HepG2 (cell line): ENCODE results near the gene ASXL1. TPM values are rescaled to one million over a fixed set of nuclear protein-coding genes. Genes with fewer than 3 reads are reported as not detected.
A peak's percentile ranks its signal among the peaks of the same experiment; 100 is the strongest.

Experiments used
- FOXJ3 ChIP-seq: sonication (generic); formaldehyde crosslinking; IDR thresholded peaks from 2 replicates; pipeline ENCODE4 v1.4.0; 2020; ENCODE audit warnings: missing genetic modification reagents, mild to moderate bottlenecking, borderline replicate concordance
- KLF12 ChIP-seq: sonication (generic); formaldehyde crosslinking; IDR thresholded peaks from 2 replicates; pipeline ENCODE4 v1.4.0; 2020; ENCODE audit warnings: missing genetic modification reagents, borderline replicate concordance
- MIER3 ChIP-seq: IDR thresholded peaks from 2 replicates; pipeline ENCODE4 v1.6.1; 2016; ENCODE audit warnings: missing compliant biosample characterization, borderline replicate concordance
- ZFP62 ChIP-seq: sonication (generic); formaldehyde crosslinking; IDR thresholded peaks from 2 replicates; pipeline ENCODE4 v1.4.0; 2020; ENCODE audit warnings: missing genetic modification reagents
- ZNF484 ChIP-seq: sonication (generic); formaldehyde crosslinking; IDR thresholded peaks from 2 replicates; pipeline ENCODE4 v1.5.1; 2020; ENCODE audit warnings: mild to moderate bottlenecking, low read depth, missing genetic modification reagents, borderline replicate concordance
- ZNF589 ChIP-seq: sonication (generic); formaldehyde crosslinking; conservative IDR thresholded peaks from 2 replicates; pipeline ENCODE4 v1.8.0; 2022; ENCODE audit warnings: mild to moderate bottlenecking, moderate library complexity, missing genetic modification reagents
- ZNF768 ChIP-seq: sonication (generic); formaldehyde crosslinking; IDR thresholded peaks from 2 replicates; pipeline ENCODE4 v1.4.0; 2020; ENCODE audit warnings: missing genetic modification reagents
- polyA plus RNA-seq, 8 experiments: library from polyadenylated mRNA; depleted of rRNA in 3 of 8; stranded (reverse) in 7 of 8; unstranded in 1 of 8; fragments of >200 nt; fragmentation: Illumina TruSeq in 4 of 8; extraction: Trizol in 4 of 8; gene quantifications; 2 replicates each; pipeline versions ENCODE4 v1.2.1 to v1.2.3, GENCODE V29; 2011 to 2016; ENCODE audit warnings: low read depth in 4 of 8, missing spikeins in 1 of 8, mixed read lengths in 1 of 8; ENCODE audit not compliant: insufficient read depth in 1 of 8
- total RNA-seq, 5 experiments: library from RNA; depleted of rRNA; stranded (reverse); fragments of >200 nt; fragmentation: Illumina TruSeq; extraction: Trizol; gene quantifications; 2 replicates each; pipeline ENCODE4 v1.2.3, GENCODE V29; 2016; ENCODE audit warnings: low read depth in 1 of 5
- TF ChIP-seq, protein P1 (sequence below): sonication (generic); formaldehyde crosslinking; IDR thresholded peaks from 2 replicates; pipeline ENCODE4 v1.8.1; 2022; ENCODE audit warnings: low read depth, mild to moderate bottlenecking, missing genetic modification reagents
- TF ChIP-seq, protein P2 (sequence below): sonication (generic); formaldehyde crosslinking; IDR thresholded peaks from 2 replicates; pipeline ENCODE4 v1.8.0; 2022; ENCODE audit warnings: missing genetic modification reagents, low read depth, mild to moderate bottlenecking, borderline replicate concordance
- TF ChIP-seq, protein P3 (sequence below): sonication (generic); formaldehyde crosslinking; IDR thresholded peaks from 2 replicates; pipeline ENCODE4 v1.4.0; 2020; ENCODE audit warnings: missing genetic modification reagents
- TF ChIP-seq, protein P4 (sequence below): sonication (generic); IDR thresholded peaks from 2 replicates; pipeline ENCODE4 v1.6.1; 2016; ENCODE audit warnings: low read depth, borderline replicate concordance
- TF ChIP-seq, protein P5 (sequence below): sonication (generic); formaldehyde crosslinking; IDR thresholded peaks from 2 replicates; pipeline ENCODE4 v1.4.0; 2020; ENCODE audit warnings: missing genetic modification reagents
- TF ChIP-seq, protein P6 (sequence below): sonication (generic); formaldehyde crosslinking; IDR thresholded peaks from 2 replicates; pipeline ENCODE4 v1.5.0; 2020; ENCODE audit warnings: missing genetic modification reagents
- TF ChIP-seq, protein P7 (sequence below): IDR thresholded peaks from 2 replicates; pipeline ENCODE4 v1.6.1; 2016; ENCODE audit warnings: missing compliant biosample characterization, missing genetic modification reagents, borderline replicate concordance

Gene ASXL1
- total and polyA plus RNA-seq, 2 of the 13 experiments (the other 11 are each of a cell fraction or from before 2014, with no cell fraction given), result 62.1 to 74.8 TPM

DNA sequence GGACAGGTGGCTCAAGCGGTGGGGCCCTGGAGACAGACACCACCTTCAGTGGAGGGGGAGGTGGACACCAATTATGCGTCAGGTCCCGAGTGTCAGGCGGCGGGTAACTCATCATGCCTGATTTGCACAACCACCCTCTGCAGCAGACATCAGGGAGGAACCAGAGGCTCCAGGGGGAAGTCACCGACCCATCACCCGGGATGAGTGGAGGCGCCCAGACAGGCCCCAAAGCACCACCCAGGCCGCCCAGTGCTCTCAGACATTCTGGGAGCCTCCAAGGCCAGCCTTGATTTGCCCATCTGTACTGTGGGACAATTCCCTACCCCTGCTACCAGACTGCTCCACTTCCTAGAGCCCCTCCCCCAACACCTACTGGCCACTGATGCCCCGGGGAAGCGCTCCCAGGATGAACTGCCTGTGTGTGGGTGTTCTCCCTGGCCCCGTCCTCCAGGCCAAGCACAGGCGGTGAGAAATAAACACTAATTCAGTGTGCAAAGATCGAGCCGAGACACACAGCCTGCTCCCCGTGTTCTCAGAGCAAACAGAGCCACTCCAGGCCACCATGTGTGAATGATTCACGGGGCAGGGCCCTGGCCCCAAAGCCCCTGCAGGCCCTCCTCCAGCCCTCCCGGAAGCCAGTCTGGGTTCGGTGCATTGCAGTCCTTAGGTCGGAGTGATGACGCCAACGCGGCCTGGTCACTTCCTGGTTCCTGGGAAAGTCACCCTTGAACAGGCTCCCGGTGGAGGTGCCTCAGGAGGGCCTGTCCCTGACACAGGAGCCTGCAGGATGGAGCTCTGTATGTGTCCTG lies 107.2 kb downstream of the ASXL1 start (continued):
- TF ChIP-seq, protein P1, sequence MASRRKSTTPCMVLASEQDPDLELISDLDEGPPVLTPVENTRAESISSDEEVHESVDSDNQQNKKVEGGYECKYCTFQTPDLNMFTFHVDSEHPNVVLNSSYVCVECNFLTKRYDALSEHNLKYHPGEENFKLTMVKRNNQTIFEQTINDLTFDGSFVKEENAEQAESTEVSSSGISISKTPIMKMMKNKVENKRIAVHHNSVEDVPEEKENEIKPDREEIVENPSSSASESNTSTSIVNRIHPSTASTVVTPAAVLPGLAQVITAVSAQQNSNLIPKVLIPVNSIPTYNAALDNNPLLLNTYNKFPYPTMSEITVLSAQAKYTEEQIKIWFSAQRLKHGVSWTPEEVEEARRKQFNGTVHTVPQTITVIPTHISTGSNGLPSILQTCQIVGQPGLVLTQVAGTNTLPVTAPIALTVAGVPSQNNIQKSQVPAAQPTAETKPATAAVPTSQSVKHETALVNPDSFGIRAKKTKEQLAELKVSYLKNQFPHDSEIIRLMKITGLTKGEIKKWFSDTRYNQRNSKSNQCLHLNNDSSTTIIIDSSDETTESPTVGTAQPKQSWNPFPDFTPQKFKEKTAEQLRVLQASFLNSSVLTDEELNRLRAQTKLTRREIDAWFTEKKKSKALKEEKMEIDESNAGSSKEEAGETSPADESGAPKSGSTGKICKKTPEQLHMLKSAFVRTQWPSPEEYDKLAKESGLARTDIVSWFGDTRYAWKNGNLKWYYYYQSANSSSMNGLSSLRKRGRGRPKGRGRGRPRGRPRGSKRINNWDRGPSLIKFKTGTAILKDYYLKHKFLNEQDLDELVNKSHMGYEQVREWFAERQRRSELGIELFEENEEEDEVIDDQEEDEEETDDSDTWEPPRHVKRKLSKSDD (CRISPR knock-in tag), result peak; percentile 95
- TF ChIP-seq, protein P2, sequence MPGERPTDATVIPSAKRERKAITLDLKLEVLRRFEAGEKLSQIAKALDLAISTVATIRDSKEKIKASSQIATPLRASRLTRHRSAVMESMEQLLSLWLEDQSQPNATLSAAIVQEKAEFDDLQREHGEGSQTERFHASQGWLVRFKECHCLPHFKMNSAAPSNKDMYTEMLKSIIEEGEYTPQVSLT (CRISPR knock-in tag), result 0 out of 2 replicates have a peak, but pooled peaks have one; percentile 35
- TF ChIP-seq FOXJ3 (CRISPR knock-in tag) (peak; percentile 43), MIER3 (peak; percentile 93; the same call in 1 of the 2 replicates), ZNF768 (CRISPR knock-in tag) (peak; percentile 63; the same call in 1 of the 2 replicates), ZFP62 (CRISPR knock-in tag) (no peak), ZNF484 (CRISPR knock-in tag) (no peak), ZNF589 (peak; percentile 74; the same call in 1 of the 2 replicates), KLF12 (CRISPR knock-in tag) (no peak)
- TF ChIP-seq, protein P3, sequence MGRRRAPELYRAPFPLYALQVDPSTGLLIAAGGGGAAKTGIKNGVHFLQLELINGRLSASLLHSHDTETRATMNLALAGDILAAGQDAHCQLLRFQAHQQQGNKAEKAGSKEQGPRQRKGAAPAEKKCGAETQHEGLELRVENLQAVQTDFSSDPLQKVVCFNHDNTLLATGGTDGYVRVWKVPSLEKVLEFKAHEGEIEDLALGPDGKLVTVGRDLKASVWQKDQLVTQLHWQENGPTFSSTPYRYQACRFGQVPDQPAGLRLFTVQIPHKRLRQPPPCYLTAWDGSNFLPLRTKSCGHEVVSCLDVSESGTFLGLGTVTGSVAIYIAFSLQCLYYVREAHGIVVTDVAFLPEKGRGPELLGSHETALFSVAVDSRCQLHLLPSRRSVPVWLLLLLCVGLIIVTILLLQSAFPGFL (CRISPR knock-in tag), result no peak
- TF ChIP-seq, protein P4, sequence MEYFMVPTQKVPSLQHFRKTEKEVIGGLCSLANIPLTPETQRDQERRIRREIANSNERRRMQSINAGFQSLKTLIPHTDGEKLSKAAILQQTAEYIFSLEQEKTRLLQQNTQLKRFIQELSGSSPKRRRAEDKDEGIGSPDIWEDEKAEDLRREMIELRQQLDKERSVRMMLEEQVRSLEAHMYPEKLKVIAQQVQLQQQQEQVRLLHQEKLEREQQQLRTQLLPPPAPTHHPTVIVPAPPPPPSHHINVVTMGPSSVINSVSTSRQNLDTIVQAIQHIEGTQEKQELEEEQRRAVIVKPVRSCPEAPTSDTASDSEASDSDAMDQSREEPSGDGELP, result peak; percentile 89
- TF ChIP-seq, protein P5, sequence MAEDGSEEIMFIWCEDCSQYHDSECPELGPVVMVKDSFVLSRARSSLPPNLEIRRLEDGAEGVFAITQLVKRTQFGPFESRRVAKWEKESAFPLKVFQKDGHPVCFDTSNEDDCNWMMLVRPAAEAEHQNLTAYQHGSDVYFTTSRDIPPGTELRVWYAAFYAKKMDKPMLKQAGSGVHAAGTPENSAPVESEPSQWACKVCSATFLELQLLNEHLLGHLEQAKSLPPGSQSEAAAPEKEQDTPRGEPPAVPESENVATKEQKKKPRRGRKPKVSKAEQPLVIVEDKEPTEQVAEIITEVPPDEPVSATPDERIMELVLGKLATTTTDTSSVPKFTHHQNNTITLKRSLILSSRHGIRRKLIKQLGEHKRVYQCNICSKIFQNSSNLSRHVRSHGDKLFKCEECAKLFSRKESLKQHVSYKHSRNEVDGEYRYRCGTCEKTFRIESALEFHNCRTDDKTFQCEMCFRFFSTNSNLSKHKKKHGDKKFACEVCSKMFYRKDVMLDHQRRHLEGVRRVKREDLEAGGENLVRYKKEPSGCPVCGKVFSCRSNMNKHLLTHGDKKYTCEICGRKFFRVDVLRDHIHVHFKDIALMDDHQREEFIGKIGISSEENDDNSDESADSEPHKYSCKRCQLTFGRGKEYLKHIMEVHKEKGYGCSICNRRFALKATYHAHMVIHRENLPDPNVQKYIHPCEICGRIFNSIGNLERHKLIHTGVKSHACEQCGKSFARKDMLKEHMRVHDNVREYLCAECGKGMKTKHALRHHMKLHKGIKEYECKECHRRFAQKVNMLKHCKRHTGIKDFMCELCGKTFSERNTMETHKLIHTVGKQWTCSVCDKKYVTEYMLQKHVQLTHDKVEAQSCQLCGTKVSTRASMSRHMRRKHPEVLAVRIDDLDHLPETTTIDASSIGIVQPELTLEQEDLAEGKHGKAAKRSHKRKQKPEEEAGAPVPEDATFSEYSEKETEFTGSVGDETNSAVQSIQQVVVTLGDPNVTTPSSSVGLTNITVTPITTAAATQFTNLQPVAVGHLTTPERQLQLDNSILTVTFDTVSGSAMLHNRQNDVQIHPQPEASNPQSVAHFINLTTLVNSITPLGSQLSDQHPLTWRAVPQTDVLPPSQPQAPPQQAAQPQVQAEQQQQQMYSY (CRISPR knock-in tag), result no peak
- TF ChIP-seq, protein P6, sequence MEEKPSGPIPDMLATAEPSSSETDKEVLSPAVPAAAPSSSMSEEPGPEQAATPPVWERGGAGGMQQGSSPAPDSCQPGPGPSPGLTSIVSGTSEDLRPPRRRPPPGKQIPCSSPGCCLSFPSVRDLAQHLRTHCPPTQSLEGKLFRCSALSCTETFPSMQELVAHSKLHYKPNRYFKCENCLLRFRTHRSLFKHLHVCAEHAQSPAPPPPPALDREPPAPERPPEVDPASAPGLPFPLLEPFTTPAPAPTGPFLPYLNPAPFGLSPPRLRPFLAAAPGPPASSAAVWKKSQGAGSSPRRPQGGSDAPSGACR, result peak; percentile 100
- TF ChIP-seq, protein P7, sequence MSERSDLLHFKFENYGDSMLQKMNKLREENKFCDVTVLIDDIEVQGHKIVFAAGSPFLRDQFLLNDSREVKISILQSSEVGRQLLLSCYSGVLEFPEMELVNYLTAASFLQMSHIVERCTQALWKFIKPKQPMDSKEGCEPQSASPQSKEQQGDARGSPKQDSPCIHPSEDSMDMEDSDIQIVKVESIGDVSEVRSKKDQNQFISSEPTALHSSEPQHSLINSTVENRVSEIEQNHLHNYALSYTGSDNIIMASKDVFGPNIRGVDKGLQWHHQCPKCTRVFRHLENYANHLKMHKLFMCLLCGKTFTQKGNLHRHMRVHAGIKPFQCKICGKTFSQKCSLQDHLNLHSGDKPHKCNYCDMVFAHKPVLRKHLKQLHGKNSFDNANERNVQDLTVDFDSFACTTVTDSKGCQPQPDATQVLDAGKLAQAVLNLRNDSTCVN (CRISPR knock-in tag), result no peak; the same call in 1 of the 2 replicates
